ENCODE measurements around the gene MAP3K14. TPM values are rescaled to one million over a fixed set of nuclear protein-coding genes. Genes with fewer than 3 reads are reported as not detected.
"Not testable (repeated sequence)": the region's sequence is repeated elsewhere in the genome, so short reads cannot be mapped to it uniquely, and the experiment has no call there.

MAP3K14 gene
- total and polyA plus RNA-seq, 2 of the 4 experiments (the other 2 are of a cell fraction) = 4.1 to 21.7 TPM

DNA sequence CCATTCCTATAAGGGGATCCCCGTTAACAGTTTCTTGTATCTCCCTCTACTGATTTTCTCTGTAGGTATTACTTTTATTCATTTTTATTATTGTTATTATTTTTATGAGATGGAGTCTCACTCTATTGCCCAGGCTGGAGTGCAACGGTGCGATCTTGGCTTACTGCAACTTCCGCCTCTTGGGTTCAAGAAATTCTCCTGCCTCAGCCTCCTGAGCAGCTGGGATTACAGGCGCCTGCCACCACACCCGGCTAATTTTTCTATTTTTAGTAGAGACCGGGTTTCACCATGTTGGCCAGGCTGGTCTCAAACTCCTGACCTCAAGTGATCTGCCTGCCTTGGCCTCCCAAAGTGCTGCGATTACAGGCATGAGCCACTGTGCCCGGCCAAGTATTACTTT lies 14.6 kb downstream of the MAP3K14 start:
- H3K4me2 ChIP-seq (ENCODE audit: low read depth, low read length); H3K14ac ChIP-seq (replicated peaks; ENCODE audit: low read depth, low read length); H4K8ac ChIP-seq (ENCODE audit: low read depth in 2 of 2, low read length in 2 of 2); POLR2A ChIA-PET (ENCODE audit: unreplicated experiment); H3K9me3 ChIP-seq (ENCODE audit: control insufficient read depth, insufficient read depth, low read length); H2BK20ac ChIP-seq (ENCODE audit: low read depth, low read length); H2AK9ac ChIP-seq (replicated peaks; ENCODE audit: low read depth, low read length, poor library complexity); H3K36me3 ChIP-seq (ENCODE audit: control insufficient read depth, insufficient read depth, low read length); dilution Hi-C loops (cut with HindIII; ENCODE audit: low sequenced_read_pairs, unreplicated experiment); H2BK15ac ChIP-seq (ENCODE audit: low read depth, low read length); H3K18ac ChIP-seq (ENCODE audit: low read depth, low read length); H3K23ac ChIP-seq (ENCODE audit: low read depth, low read length); H3K4ac ChIP-seq (ENCODE audit: low read depth, low read length); H4K5ac ChIP-seq (ENCODE audit: low read depth, low read length); H2AFZ ChIP-seq (replicated peaks; ENCODE audit: low read length, poor library complexity); H3K56ac ChIP-seq (ENCODE audit: extremely low read depth, insufficient read depth, low read length); H4K91ac ChIP-seq (ENCODE audit: insufficient read depth, low read depth, low read length); DNase-seq; H3K27ac ChIP-seq (ENCODE audit: insufficient read depth, low read length); H2BK120ac ChIP-seq (ENCODE audit: low read depth, low read length); intact Hi-C loops (cut with micrococcal nuclease); H2BK5ac ChIP-seq (ENCODE audit: low read depth, low read length, poor library complexity, severe bottlenecking); ATAC-seq (ENCODE audit: low read depth); H3K9ac ChIP-seq (ENCODE audit: low read depth, low read length); H3K4me3 ChIP-seq (ENCODE audit: insufficient read depth, low read depth, low read length); in situ Hi-C loops (cut with MboI; ENCODE audit: low sequenced_read_pairs); H3K27me3 ChIP-seq (ENCODE audit: control insufficient read depth, insufficient read depth, low read length); BruUV-seq (replicated peaks); H2AK5ac ChIP-seq (ENCODE audit: low read depth, low read length): not testable (repeated sequence)
- H3K79me1 ChIP-seq (ENCODE audit: low read depth in 1 of 2, low read length in 2 of 2) = peaks cover 44 to 76% of the 10 kb centered on the region in 2 experiments
- CTCF ChIA-PET = interaction anchor here (0.6 kb wide), 1 partner anchor 18 kb away, joined by 3 read pairs; no protein-coding TSS in a partner anchor
- H4K20me1 ChIP-seq (ENCODE audit: insufficient read depth, low read length) = peaks cover 52% of the 10 kb centered on the region
- H3K9me1 ChIP-seq (ENCODE audit: insufficient read depth, low read length) = peaks cover 30% of the 10 kb centered on the region
- H3K4me1 ChIP-seq (ENCODE audit: control insufficient read depth, insufficient read depth, low read length) = peaks cover 21% of the 10 kb centered on the region
- 94% methylated on average over 3 of the region's 9 CpGs; no CpG with 5 or more reads in 1 of the 2 experiments for WGBS, 2 experiments (ENCODE audit: extremely low coverage in 2 of 2, insufficient read length in 1 of 2)
